ENCODE results near the gene ASIC2. TPM values are rescaled to one million over a fixed set of nuclear protein-coding genes. Genes with fewer than 3 reads are reported as not detected.

ASIC2 gene
- total and polyA plus RNA-seq, 10 donors, result not detected

DNA sequence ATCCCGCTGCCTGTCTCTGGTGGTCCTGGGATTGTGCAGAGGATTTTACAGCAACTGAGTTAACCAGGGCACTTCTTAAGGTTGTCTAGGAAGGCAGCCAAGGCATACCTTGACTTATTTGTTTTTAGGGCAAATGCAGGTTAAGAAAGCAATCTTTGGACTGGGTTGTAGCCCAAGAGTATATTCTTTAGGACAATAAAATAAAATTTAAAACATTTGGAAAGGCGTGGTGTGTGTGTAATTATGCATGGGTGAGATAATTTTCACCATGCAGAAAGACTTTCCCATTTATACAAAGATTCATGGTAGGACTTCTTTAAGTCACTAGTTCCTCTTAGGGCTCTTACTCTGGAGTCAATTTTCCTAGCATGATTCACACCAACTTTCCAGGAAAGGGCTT lies 208.3 kb downstream of the ASIC2 start:
- 79 to 89% (median 80%) methylated on average over 2 of the region's 2 CpGs for WGBS, 5 donors
- no peak overlapping the region for H3K4me3 ChIP-seq
- no peak for DNase-seq
- peaks cover 0 to 37% (median 0%) of the 10 kb centered on the region in 7 donors for H3K27me3 ChIP-seq (replicated peaks in 1 of 7)
- no peaks in the 10 kb centered on the region for H3K36me3 ChIP-seq
- H3K27ac ChIP-seq, result no peak overlapping the region
- intact Hi-C loops (cut with DNase I; ENCODE audit: low total_unique reads), result no loop called here
- TF ChIP-seq, protein P1, sequence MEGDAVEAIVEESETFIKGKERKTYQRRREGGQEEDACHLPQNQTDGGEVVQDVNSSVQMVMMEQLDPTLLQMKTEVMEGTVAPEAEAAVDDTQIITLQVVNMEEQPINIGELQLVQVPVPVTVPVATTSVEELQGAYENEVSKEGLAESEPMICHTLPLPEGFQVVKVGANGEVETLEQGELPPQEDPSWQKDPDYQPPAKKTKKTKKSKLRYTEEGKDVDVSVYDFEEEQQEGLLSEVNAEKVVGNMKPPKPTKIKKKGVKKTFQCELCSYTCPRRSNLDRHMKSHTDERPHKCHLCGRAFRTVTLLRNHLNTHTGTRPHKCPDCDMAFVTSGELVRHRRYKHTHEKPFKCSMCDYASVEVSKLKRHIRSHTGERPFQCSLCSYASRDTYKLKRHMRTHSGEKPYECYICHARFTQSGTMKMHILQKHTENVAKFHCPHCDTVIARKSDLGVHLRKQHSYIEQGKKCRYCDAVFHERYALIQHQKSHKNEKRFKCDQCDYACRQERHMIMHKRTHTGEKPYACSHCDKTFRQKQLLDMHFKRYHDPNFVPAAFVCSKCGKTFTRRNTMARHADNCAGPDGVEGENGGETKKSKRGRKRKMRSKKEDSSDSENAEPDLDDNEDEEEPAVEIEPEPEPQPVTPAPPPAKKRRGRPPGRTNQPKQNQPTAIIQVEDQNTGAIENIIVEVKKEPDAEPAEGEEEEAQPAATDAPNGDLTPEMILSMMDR (IDR thresholded peaks at IDR 0.05 in 8 of 11, conservative IDR thresholded peaks at IDR 0.05 in 3 of 11), result no peak
- no peak for TF ChIP-seq POLR2AphosphoS5 (IDR thresholded peaks at IDR 0.05)
- no peaks in the 10 kb centered on the region for H3K9me3 ChIP-seq
- no peaks in the 10 kb centered on the region for H3K4me1 ChIP-seq

DNA sequence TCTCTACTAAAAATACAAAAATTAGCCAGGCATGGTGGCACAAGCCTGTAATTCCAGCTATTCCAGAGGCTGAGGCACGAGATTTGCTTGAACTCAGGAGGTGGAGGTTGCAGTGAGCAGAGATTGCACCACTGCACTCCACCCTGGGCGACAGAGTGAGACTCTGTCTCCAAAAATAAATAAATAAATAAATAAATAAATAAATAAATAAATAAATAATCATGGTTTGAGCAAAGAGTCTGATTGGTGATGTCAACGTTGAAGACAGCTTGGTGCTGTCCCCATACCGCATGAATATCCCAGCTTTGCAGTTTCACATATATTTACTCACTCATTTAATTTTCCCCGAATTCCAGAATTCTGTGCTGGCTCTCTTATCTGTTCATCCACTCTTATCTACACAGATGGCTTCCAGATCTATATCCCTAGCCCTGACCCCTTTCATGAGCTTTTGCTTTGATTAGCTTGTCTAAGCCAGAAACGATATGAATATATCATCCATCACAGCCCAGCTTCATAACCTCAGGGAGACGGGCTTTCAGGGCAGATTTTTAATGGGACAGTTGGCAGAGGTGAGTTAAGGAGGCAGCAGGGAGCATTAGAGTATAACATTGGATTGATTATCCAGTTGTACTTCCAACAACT lies 210.4 kb downstream of the ASIC2 start:
- Histone ChIP-seq H3K9me3 (no peaks in the 10 kb centered on the region), H3K27me3 (replicated peaks in 1 of 7) (peaks cover 0 to 37% (median 0%) of the 10 kb centered on the region in 7 donors), H3K4me1 (no peaks in the 10 kb centered on the region), H3K36me3 (no peaks in the 10 kb centered on the region), H3K27ac (no peak overlapping the region), H3K4me3 (no peak overlapping the region)
- DNase-seq, result no peak
- TF ChIP-seq, protein P1 (IDR thresholded peaks at IDR 0.05 in 8 of 11, conservative IDR thresholded peaks at IDR 0.05 in 3 of 11), result no peak
- no peak for TF ChIP-seq POLR2A (IDR thresholded peaks at IDR 0.05)
- TF ChIP-seq POLR2AphosphoS5 (IDR thresholded peaks at IDR 0.05), result no peak
- 73 to 79% (median 74%) methylated on average over 7 of the region's 7 CpGs for WGBS, 5 donors
- intact Hi-C loops (cut with DNase I; ENCODE audit: low total_unique reads), result no loop called here

DNA sequence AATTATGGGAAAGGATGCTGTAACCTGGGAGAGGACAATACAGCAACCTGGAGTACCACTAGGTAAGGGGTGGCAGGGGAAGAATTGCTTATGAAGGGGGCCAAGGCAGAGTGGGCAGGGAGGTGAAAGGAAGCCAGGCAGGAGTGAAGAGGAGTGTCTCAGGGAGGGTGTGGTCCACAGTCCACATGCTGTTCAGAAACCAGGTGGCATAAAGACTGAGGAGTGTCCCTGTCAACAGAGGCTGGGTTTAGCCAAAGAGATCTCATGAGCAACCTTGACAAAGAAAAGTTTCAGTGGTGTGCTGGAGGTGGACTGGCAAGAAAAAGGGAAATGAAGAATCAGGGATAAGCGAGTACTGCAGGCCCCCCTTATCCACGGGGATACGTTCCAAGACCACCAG lies 213.0 kb downstream of the ASIC2 start:
- intact Hi-C loops (cut with DNase I; ENCODE audit: low total_unique reads), result no loop called here
- Histone ChIP-seq H3K36me3 (no peaks in the 10 kb centered on the region), H3K27ac (no peak overlapping the region), H3K9me3 (no peaks in the 10 kb centered on the region), H3K4me1 (no peaks in the 10 kb centered on the region), H3K27me3 (replicated peaks in 1 of 7) (peaks cover 0 to 53% (median 0%) of the 10 kb centered on the region in 7 donors), H3K4me3 (no peak overlapping the region)
- DNase-seq, result no peak
- TF ChIP-seq POLR2AphosphoS5 (IDR thresholded peaks at IDR 0.05) (no peak), POLR2A (IDR thresholded peaks at IDR 0.05) (no peak)
- TF ChIP-seq, protein P1 (IDR thresholded peaks at IDR 0.05 in 8 of 11, conservative IDR thresholded peaks at IDR 0.05 in 3 of 11), result no peak
- 69 to 86% (median 76%) methylated on average over 3 of the region's 3 CpGs for WGBS, 5 donors

DNA sequence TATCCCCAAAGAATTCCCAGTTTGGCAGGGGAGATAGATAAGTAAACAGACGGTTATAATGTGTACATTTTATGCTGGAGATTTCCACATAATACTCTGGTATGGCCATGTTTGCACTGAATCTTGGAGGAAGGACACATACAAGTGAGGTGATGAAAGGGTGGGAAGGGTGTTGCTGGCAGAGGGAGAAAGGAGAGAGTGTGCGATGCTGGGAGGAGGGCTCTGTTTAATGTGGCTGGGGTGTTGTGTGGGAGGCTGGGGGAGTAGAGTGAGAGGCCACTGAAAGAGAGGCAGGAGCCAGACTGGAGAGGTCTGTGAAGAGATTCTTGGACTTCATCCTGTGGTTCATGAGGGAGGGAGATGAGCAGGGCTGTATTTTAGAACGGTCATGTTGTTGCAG lies 213.9 kb downstream of the ASIC2 start:
- Histone ChIP-seq H3K4me3 (no peak overlapping the region), H3K4me1 (no peaks in the 10 kb centered on the region), H3K36me3 (no peaks in the 10 kb centered on the region), H3K9me3 (no peaks in the 10 kb centered on the region), H3K27ac (no peak overlapping the region), H3K27me3 (replicated peaks in 1 of 7) (peaks cover 0 to 58% (median 0%) of the 10 kb centered on the region in 7 donors)
- TF ChIP-seq, protein P1 (IDR thresholded peaks at IDR 0.05 in 8 of 11, conservative IDR thresholded peaks at IDR 0.05 in 3 of 11), result no peak
- TF ChIP-seq POLR2A (IDR thresholded peaks at IDR 0.05), result no peak
- TF ChIP-seq POLR2AphosphoS5 (IDR thresholded peaks at IDR 0.05), result no peak
- 58 to 77% (median 75%) methylated on average over 3 of the region's 3 CpGs for WGBS, 5 donors
- no peak for DNase-seq
- intact Hi-C loops (cut with DNase I; ENCODE audit: low total_unique reads), result no loop called here
